Osteocyte (in vitro differentiated cells): ENCODE results near the gene GLB1L2. TPM values are rescaled to one million over a fixed set of nuclear protein-coding genes. Genes with fewer than 3 reads are reported as not detected.
"Not testable (repeated sequence)": the region's sequence is repeated elsewhere in the genome, so short reads cannot be mapped to it uniquely, and the experiment has no call there.

Experiments
- DNase-seq: peaks from one replicate; pipeline ENCODE4 v3.0.0; 2021; ENCODE audit warnings: mixed read lengths; ENCODE audit not compliant: unreplicated experiment; ENCODE audit errors: extremely low spot score
- H3K27ac Mint-ChIP-seq: one replicate; pipeline ENCODE4 v1.8.0; 2021; ENCODE audit warnings: mild to moderate bottlenecking, mixed read lengths; ENCODE audit not compliant: unreplicated experiment
- H3K27me3 Mint-ChIP-seq: one replicate; pipeline ENCODE4 v1.8.0; 2021; ENCODE audit warnings: mixed read lengths; ENCODE audit not compliant: unreplicated experiment
- H3K36me3 Mint-ChIP-seq: one replicate; pipeline ENCODE4 v1.8.0; 2021; ENCODE audit warnings: mixed read lengths; ENCODE audit not compliant: unreplicated experiment
- H3K4me1 Mint-ChIP-seq: one replicate; pipeline ENCODE4 v1.8.0; 2021; ENCODE audit warnings: mixed read lengths; ENCODE audit not compliant: unreplicated experiment
- H3K4me3 Mint-ChIP-seq: one replicate; pipeline ENCODE4 v1.8.0; 2021; ENCODE audit warnings: mild to moderate bottlenecking, moderate library complexity, mixed read lengths; ENCODE audit not compliant: unreplicated experiment
- H3K9me3 Mint-ChIP-seq: one replicate; pipeline ENCODE4 v1.8.0; 2021; ENCODE audit warnings: mixed read lengths; ENCODE audit not compliant: unreplicated experiment
- long read RNA-seq: library from polyadenylated mRNA; unstranded; transcript quantifications from one replicate; pipeline ENCODE4 v2.0.0, GENCODE V29; 2021
- total RNA-seq: library from RNA; stranded (reverse); gene quantifications from 2 replicates; pipeline ENCODE4 v1.2.1, GENCODE V29; 2021
- TF ChIP-seq, protein P1 (sequence below): fragments of 200-600 bp; sonication (generic); IDR thresholded peaks from 2 replicates; pipeline ENCODE4 v1.5.0; 2021; ENCODE audit warnings: antibody characterized with exemption, mild to moderate bottlenecking, moderate library complexity

The GLB1L2 gene, protein sequence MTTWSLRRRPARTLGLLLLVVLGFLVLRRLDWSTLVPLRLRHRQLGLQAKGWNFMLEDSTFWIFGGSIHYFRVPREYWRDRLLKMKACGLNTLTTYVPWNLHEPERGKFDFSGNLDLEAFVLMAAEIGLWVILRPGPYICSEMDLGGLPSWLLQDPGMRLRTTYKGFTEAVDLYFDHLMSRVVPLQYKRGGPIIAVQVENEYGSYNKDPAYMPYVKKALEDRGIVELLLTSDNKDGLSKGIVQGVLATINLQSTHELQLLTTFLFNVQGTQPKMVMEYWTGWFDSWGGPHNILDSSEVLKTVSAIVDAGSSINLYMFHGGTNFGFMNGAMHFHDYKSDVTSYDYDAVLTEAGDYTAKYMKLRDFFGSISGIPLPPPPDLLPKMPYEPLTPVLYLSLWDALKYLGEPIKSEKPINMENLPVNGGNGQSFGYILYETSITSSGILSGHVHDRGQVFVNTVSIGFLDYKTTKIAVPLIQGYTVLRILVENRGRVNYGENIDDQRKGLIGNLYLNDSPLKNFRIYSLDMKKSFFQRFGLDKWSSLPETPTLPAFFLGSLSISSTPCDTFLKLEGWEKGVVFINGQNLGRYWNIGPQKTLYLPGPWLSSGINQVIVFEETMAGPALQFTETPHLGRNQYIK
- total RNA-seq = 0.21 TPM in 1 of 2 replicates, not detected in the other
- long read RNA-seq, partial matches to known transcripts = 0 of 1 reads
- long read RNA-seq, other reads (novel, unspliced or antisense) = 1 of 1 reads

DNA sequence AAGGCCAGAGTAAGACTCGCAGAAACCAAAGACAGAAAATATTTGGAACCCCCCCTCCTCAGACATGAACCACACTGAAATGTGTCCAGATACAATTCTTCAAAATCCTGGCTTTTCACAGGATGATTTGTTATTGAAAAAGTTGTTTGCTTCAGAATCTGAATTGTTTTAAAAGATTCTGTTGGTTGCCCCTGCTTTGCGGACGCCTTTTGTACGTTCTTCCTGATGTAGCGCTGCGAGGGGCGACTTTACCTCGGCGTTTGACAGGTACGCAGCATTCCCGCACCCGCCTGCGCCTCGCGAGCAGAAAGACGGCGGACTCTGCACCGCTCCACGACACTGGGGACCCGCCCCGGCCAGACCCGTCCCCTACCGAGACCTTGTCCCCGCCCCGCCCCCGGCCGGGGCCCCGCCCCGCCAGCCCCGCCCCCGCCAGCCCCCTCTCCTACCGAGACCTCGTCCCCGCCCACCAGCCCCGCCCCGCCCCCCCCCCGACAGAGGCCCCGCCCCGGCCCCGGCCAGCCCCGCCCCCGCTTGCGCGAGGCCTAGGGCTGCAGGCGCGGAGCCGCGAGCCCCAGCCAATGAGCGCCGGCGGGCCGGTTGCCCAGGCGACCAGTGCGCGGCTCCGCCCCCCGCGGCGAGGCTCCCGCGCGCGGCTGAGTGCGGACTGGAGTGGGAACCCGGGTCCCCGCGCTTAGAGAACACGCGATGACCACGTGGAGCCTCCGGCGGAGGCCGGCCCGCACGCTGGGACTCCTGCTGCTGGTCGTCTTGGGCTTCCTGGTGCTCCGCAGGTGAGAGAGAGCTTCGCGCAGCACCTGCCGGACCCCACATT is at the start of gene GLB1L2:
Gene GLB1L2 (plus strand): TSS at position 635 of the 835 bp plus-strand sequence. CDS start 74 bp downstream, at position 709.
- no peak within 1 kb of the TSS for H3K27ac Mint-ChIP-seq
- H3K4me3 Mint-ChIP-seq = peak within 1 kb of the TSS; percentile 69
- DNase-seq = no peak
- H3K27me3 Mint-ChIP-seq = peaks cover 72% of the 10 kb centered on the region
- no peaks in the 10 kb centered on the region for H3K9me3 Mint-ChIP-seq
- no peaks in the 10 kb centered on the region for H3K36me3 Mint-ChIP-seq
- TF ChIP-seq, protein P1, sequence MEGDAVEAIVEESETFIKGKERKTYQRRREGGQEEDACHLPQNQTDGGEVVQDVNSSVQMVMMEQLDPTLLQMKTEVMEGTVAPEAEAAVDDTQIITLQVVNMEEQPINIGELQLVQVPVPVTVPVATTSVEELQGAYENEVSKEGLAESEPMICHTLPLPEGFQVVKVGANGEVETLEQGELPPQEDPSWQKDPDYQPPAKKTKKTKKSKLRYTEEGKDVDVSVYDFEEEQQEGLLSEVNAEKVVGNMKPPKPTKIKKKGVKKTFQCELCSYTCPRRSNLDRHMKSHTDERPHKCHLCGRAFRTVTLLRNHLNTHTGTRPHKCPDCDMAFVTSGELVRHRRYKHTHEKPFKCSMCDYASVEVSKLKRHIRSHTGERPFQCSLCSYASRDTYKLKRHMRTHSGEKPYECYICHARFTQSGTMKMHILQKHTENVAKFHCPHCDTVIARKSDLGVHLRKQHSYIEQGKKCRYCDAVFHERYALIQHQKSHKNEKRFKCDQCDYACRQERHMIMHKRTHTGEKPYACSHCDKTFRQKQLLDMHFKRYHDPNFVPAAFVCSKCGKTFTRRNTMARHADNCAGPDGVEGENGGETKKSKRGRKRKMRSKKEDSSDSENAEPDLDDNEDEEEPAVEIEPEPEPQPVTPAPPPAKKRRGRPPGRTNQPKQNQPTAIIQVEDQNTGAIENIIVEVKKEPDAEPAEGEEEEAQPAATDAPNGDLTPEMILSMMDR = no peak
- peaks cover 11% of the 10 kb centered on the region for H3K4me1 Mint-ChIP-seq

DNA sequence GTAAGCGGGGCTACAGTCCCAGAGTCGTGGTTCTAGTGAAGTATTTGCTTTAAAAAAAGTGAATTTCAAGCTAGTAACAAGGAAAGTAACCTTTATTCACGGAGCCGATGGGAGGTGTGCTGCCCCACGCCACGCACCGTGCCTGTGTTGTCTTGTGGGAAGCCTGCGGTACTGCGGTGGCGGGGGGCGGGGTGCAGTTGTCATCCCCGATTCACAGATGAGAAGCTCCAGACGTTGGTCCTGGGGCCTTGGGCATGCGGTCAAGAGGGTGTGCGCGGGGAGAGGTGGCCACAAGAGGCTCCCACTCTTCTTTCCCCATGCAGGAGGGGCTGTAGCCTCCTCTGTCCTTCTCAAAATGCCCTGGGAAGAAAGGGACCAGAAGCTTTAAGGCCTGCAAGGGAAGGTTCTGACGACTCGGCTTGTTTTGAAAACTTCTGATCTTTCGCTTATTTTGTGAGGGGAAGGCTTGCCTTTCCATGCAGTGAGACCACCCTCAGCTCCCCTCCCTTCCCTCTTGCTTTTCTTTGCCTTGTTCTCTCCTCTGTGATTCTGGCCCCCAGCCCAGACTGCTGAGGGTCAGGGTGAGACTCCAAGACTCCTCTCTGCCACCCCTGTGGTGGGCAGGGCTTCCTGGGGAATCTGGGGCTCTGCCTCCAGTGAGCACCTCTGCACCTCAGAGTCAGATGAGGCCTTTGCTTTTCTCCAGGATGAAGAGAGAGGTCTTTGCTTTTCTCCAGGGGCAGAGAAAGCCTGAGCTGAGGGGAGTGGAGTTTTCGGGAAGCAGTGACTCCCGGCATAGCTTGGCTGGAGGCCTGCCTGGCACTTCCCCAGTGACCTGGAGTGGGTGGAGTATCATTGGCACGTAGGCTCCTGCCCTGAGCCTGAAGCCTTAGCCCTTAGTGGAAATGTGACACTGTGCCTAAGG is 49.4 kb upstream of the GLB1L2 start:
- Mint-ChIP-seq H3K27me3 (peaks cover 46% of the 10 kb centered on the region), H3K4me1 (no peaks in the 10 kb centered on the region), H3K27ac (no peak overlapping the region), H3K36me3 (no peaks in the 10 kb centered on the region), H3K4me3 (no peak overlapping the region), H3K9me3 (no peaks in the 10 kb centered on the region)
- TF ChIP-seq, protein P1 = no peak
- DNase-seq = no peak

DNA sequence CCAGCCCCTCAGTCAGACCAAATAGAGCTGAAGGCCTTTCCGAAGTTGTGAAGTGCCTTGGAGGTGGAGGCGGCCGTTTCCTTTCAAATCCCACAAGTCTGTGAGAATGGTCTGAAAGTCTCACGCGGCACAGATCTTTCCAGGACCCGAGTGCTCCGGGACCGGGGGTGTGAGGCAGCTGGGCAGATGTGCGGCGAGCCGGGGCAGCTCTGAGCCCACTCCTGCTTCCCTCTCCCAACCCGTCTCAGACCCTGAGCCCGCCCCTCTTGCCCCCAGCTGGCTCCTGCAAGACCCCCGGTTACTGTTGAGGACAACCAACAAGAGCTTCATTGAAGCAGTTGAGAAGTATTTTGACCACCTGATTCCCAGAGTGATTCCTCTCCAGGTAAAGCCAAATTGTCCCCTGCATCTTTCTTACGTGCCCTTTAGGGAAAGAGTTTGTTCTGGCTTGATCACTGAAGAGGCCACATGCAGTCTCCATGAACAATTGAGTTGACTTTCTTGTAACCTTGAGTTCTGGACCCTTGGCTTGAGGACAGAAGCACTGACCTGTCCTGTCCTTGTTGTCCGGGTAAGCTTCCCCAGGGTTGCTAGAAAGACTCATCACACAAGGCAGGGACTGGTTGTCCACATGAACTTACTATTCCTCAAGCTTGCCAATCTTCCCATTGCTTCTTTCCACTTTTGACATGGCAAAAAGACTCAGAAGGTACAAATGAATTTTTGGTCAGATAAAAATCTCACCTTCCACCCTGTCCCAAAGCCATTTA is 48.1 kb upstream of the GLB1L2 start:
- Mint-ChIP-seq H3K4me3 (no peak overlapping the region), H3K36me3 (no peaks in the 10 kb centered on the region), H3K27me3 (peaks cover 39% of the 10 kb centered on the region), H3K27ac (no peak overlapping the region), H3K4me1 (no peaks in the 10 kb centered on the region), H3K9me3 (no peaks in the 10 kb centered on the region)
- TF ChIP-seq, protein P1 = no peak
- no peak for DNase-seq

DNA sequence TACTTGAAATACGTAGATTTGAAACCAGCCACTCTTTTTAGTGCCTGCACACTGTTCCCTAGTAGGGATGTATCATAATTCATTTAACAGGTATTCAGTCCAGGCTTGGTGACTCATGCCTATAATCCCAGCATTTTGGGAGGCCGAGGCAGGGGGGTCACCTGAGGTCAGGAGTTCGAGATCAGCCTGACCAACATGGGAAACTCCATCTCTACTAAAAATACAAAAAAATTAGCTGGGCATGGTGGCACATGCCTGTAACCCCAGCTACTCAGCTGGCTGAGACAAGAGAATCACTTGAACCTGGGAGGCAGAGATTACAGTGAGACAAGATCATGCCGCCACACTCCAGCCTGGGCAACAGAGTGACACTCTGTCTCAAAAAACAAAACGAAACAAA is 47.4 kb upstream of the GLB1L2 start:
- H3K27me3 Mint-ChIP-seq = peaks cover 37% of the 10 kb centered on the region
- H3K4me1 Mint-ChIP-seq, DNase-seq, H3K4me3 Mint-ChIP-seq, H3K36me3 Mint-ChIP-seq, H3K9me3 Mint-ChIP-seq, H3K27ac Mint-ChIP-seq: not testable (repeated sequence)
